ENCODE measurements around the gene TEPSIN. TPM values are rescaled to one million over a fixed set of nuclear protein-coding genes. Genes with fewer than 3 reads are reported as not detected.
"Not testable (repeated sequence)": the region's sequence is repeated elsewhere in the genome, so short reads cannot be mapped to it uniquely, and the experiment has no call there.

The TEPSIN gene
- polyA plus RNA-seq, 6 donors from 2014 or later = 4.5 to 16.8 (median 7.6) TPM

DNA sequence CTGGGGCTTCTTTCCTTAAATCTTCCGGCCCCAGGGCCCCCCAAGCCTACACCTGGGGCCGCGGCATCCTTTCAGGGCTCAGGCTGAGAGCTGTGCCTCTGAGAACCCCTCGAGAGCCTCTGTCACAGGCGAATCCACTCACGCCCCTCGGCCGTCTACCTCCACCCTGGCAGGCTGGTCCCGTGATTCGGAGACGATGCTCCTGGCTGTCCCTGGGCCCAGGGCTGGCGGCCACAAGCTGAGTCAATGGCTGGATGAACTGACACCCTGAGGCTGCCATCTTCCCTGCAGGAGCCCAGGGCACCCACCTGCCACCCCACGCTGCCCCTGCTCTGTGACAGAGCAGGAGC lies 4.4 kb downstream of the TEPSIN start:
- ATAC-seq (ENCODE audit: low read depth in 2 of 2) (no peak), DNase-seq (no peak)
- H3K27me3 Mint-ChIP-seq = no peaks in the 10 kb centered on the region
- H3K4me3 Mint-ChIP-seq = peak overlapping the region in 2 of 8 donors; percentile 71 to 81
- no peaks in the 10 kb centered on the region for H3K9me3 Mint-ChIP-seq
- peaks cover 30 to 35% (median 35%) of the 10 kb centered on the region in 3 donors for H3K4me1 Mint-ChIP-seq
- H3K36me3 Mint-ChIP-seq = peaks cover 0 to 15% of the 10 kb centered on the region in 2 donors
- H3K27ac Mint-ChIP-seq = no peak overlapping the region

DNA sequence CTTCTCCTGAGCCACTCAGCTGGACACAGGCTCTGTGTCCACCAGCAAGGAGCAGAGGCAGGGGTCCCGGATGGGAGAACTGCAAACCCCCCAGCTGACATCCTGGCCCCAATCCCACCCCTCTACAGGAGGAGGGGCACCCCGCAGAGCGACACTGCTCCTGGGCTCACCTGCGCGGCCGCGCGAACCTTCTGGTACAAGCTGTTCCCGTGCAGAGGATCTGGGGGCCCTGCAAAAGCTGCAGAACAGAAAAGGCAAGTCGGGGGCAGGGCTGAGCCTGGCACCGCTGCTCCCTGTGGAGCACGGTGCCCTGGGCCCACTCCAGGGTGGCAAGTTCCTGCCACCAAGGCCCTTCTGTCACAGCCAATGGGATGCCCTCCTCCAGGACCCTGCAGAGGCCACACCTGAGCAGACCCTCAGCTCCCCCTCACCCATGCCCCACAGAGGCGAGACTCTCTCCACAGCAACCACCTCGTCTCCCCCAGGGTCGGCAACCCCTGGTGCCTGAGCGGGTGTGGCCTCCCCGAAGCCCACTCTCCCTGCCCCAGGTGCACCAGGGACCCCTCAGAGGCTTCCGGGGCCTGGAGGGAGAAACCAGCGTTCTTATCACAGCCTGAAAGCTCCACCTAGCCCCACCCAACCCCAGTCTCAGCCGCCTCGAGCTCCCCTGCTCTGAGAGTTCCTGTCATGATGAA lies 4.9 kb downstream of the TEPSIN start:
- Mint-ChIP-seq H3K4me3 (no peak overlapping the region), H3K36me3 (peaks cover 0 to 17% of the 10 kb centered on the region in 2 donors), H3K4me1 (peaks cover 31 to 36% (median 35%) of the 10 kb centered on the region in 3 donors), H3K27me3 (no peaks in the 10 kb centered on the region), H3K9me3 (no peaks in the 10 kb centered on the region), H3K27ac (no peak overlapping the region)
- DNase-seq (no peak), ATAC-seq (ENCODE audit: low read depth in 2 of 2) (no peak)

GRCh38 chr17:81233316-81233715 lies 5.5 kb downstream of the TEPSIN start:
- Mint-ChIP-seq H3K27ac (no peak overlapping the region), H3K27me3 (no peaks in the 10 kb centered on the region), H3K4me3 (no peak overlapping the region), H3K9me3 (no peaks in the 10 kb centered on the region), H3K4me1 (peaks cover 31 to 38% (median 36%) of the 10 kb centered on the region in 3 donors), H3K36me3 (peaks cover 0 to 17% of the 10 kb centered on the region in 2 donors)
- ATAC-seq (ENCODE audit: low read depth in 2 of 2) = no peak
- DNase-seq = no peak

- no peak overlapping the region for H3K4me3 Mint-ChIP-seq
- H3K4me1 Mint-ChIP-seq = peaks cover 30 to 38% (median 35%) of the 10 kb centered on the region in 3 donors
- no peak for DNase-seq
These were observed 6.1 kb downstream of the TEPSIN start for GRCh38 chr17:81232616-81233241.

DNA sequence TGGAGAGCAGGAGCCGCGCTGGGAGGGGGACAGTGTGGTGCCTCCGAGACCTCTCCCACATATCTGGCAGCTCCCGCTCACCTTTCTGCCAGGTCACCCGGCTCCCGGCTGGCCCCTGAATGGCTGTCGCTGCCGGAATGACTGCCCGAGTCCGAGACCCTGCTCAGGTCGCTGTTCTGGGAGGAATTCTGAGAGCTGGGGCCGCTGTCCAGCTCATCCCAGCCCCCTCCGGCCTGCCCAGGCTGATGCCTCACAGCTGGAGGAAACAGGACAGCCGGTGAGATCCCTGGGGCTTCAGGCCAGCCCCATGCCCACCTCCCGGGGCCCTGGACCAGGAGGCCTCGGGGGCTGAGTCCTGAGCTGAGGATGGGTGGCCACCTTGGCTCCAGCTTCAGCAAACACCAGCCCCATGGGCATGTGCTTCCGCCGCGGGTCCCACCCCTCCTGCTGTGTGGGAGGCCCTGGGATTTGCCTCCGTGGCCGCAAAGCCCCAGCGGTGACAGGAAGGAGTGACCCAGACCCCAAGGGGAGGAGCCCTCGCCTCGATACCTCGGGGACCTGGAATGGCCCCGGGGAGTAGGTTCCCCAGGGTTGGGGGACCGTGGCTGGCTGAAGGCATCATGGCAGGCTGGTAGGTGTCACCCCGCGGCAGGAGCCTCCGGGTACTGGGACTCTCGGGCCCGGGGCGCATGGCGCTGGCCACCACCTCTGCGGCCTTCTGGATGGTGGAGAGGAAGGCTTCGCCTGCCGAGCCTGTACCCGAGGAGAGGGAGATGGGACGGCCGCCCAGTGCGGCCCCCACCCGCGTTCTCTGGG lies 6.9 kb downstream of the TEPSIN start:
- Mint-ChIP-seq H3K27ac (no peak overlapping the region), H3K9me3 (no peaks in the 10 kb centered on the region), H3K36me3 (peaks cover 0 to 17% of the 10 kb centered on the region in 2 donors), H3K27me3 (no peaks in the 10 kb centered on the region), H3K4me3 (no peak overlapping the region), H3K4me1 (peaks cover 29 to 38% (median 32%) of the 10 kb centered on the region in 3 donors)
- no peak for ATAC-seq (ENCODE audit: low read depth in 2 of 2)
- no peak for DNase-seq

More at GRCh38 chr17:81232616-81233241, 6.1 kb downstream of the TEPSIN start:
- peaks cover 0 to 17% of the 10 kb centered on the region in 2 donors for H3K36me3 Mint-ChIP-seq
- no peaks in the 10 kb centered on the region for H3K27me3 Mint-ChIP-seq
- no peak for ATAC-seq (ENCODE audit: low read depth in 2 of 2)
- H3K9me3 Mint-ChIP-seq = no peaks in the 10 kb centered on the region
- H3K27ac Mint-ChIP-seq = no peak overlapping the region

DNA sequence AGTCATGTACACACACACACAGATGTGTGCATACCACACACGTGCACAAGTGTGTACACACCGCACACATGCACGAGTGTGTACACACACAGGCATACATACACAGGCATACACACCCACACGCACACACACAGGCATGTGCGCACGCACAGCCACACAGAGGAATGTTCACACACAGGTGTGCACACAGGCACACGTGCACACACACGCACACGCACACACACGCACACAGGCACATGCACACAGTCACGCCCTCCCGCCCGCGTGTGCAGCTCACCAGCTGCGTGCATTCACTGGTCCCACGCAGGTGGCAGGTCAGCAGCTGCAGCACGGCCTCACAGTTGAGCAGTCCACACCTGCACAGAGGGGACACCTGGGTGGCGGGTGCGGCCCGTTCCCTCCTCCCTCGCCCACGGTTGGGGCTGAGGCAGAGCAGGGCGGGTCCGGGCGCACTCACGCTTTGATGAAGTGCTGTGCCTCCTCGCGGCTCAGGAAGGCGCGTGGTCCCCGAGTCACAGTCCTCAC lies 7.7 kb downstream of the TEPSIN start:
- Mint-ChIP-seq H3K9me3 (no peaks in the 10 kb centered on the region), H3K4me1 (peaks cover 29 to 36% (median 29%) of the 10 kb centered on the region in 3 donors), H3K27me3 (no peaks in the 10 kb centered on the region), H3K36me3 (peaks cover 0 to 17% of the 10 kb centered on the region in 2 donors), H3K4me3 (peak overlapping the region in 1 of 8 donors; percentile 63), H3K27ac (peak overlapping the region in 1 of 6 donors; percentile 53)
- DNase-seq (no peak), ATAC-seq (ENCODE audit: low read depth in 2 of 2) (no peak)

- ATAC-seq (ENCODE audit: low read depth in 2 of 2) (no peak), DNase-seq (no peak)
- H3K36me3 Mint-ChIP-seq = peaks cover 0 to 17% of the 10 kb centered on the region in 2 donors
- H3K4me3 Mint-ChIP-seq = peak overlapping the region in 2 of 8 donors; percentile 33 to 64
- H3K9me3 Mint-ChIP-seq = no peaks in the 10 kb centered on the region
- H3K4me1 Mint-ChIP-seq = peaks cover 28 to 35% (median 29%) of the 10 kb centered on the region in 3 donors
- peak overlapping the region in 2 of 6 donors; percentile 52 to 76 for H3K27ac Mint-ChIP-seq
- no peaks in the 10 kb centered on the region for H3K27me3 Mint-ChIP-seq
These were observed 8.6 kb downstream of the TEPSIN start for GRCh38 chr17:81230043-81230820.

GRCh38 chr17:81229666-81229920 lies 9.3 kb downstream of the TEPSIN start:
- H3K4me1 Mint-ChIP-seq = peaks cover 21 to 29% (median 22%) of the 10 kb centered on the region in 3 donors
- peak overlapping the region in 4 of 8 donors; percentile 33 to 69 (median 58) for H3K4me3 Mint-ChIP-seq

GRCh38 chr17:81228834-81229665 lies 9.8 kb downstream of the TEPSIN start:
- ATAC-seq (ENCODE audit: low read depth in 2 of 2) (peak in 1 of 2 donors; percentile 8), DNase-seq (no peak)
- Mint-ChIP-seq H3K27ac (peak overlapping the region in 5 of 6 donors; percentile 39 to 96 (median 80)), H3K36me3 (peaks cover 0 to 17% of the 10 kb centered on the region in 2 donors), H3K27me3 (no peaks in the 10 kb centered on the region), H3K4me1 (peaks cover 20 to 28% (median 21%) of the 10 kb centered on the region in 3 donors), H3K9me3 (no peaks in the 10 kb centered on the region), H3K4me3 (peak overlapping the region in 6 of 8 donors; percentile 41 to 73 (median 56))

More at GRCh38 chr17:81229666-81229920, 9.3 kb downstream of the TEPSIN start:
- ATAC-seq (ENCODE audit: low read depth in 2 of 2) = no peak
- no peak for DNase-seq
- H3K9me3 Mint-ChIP-seq = no peaks in the 10 kb centered on the region
- no peaks in the 10 kb centered on the region for H3K27me3 Mint-ChIP-seq
- H3K36me3 Mint-ChIP-seq = peaks cover 0 to 17% of the 10 kb centered on the region in 2 donors
- peak overlapping the region in 3 of 6 donors; percentile 52 to 78 (median 60) for H3K27ac Mint-ChIP-seq

- peak overlapping the region in 6 of 8 donors; percentile 41 to 73 (median 56) for H3K4me3 Mint-ChIP-seq
These were observed 10.4 kb downstream of the TEPSIN start for GRCh38 chr17:81228420-81228819.

GRCh38 chr17:81227630-81228029 lies 11.2 kb downstream of the TEPSIN start:
- H3K27ac Mint-ChIP-seq = peak overlapping the region in 5 of 6 donors; percentile 59 to 96 (median 75)
- H3K4me1 Mint-ChIP-seq = peaks cover 27 to 36% (median 28%) of the 10 kb centered on the region in 3 donors
- not testable (repeated sequence) for H3K9me3 Mint-ChIP-seq; H3K27me3 Mint-ChIP-seq; ATAC-seq (ENCODE audit: low read depth in 2 of 2); DNase-seq
- peaks cover 0 to 17% of the 10 kb centered on the region in 2 donors for H3K36me3 Mint-ChIP-seq
- H3K4me3 Mint-ChIP-seq = peak overlapping the region in 7 of 8 donors; percentile 12 to 73 (median 55)

More at GRCh38 chr17:81228420-81228819, 10.4 kb downstream of the TEPSIN start:
- Mint-ChIP-seq H3K36me3 (peaks cover 0 to 17% of the 10 kb centered on the region in 2 donors), H3K4me1 (peaks cover 26 to 35% (median 26%) of the 10 kb centered on the region in 3 donors), H3K27ac (peak overlapping the region; percentile 7 to 96 (median 78)), H3K9me3 (no peaks in the 10 kb centered on the region), H3K27me3 (no peaks in the 10 kb centered on the region)
- ATAC-seq (ENCODE audit: low read depth in 2 of 2) = peak; percentile 81 to 85
- peak; percentile 51 for DNase-seq

GRCh38 chr17:81223762-81224130 lies 15.1 kb downstream of the TEPSIN start:
- H3K27ac Mint-ChIP-seq = peak overlapping the region; percentile 64 to 97 (median 91)
- peaks cover 16 to 36% (median 17%) of the 10 kb centered on the region in 3 donors for H3K4me1 Mint-ChIP-seq
- peak overlapping the region; percentile 83 to 95 (median 92) for H3K4me3 Mint-ChIP-seq
- DNase-seq (peak; percentile 55), ATAC-seq (ENCODE audit: low read depth in 2 of 2) (peak; percentile 17 to 23)
- no peaks in the 10 kb centered on the region for H3K9me3 Mint-ChIP-seq
- no peaks in the 10 kb centered on the region for H3K27me3 Mint-ChIP-seq
- H3K36me3 Mint-ChIP-seq = no peaks in the 10 kb centered on the region
